Activated gamma-delta T cell (primary cell): ENCODE data around the gene ATG4A.

Experiments
- DNase-seq: peaks from one replicate; lab custom pipeline; 2025; lab: John Stamatoyannopoulos, UW

Gene ATG4A

DNA sequence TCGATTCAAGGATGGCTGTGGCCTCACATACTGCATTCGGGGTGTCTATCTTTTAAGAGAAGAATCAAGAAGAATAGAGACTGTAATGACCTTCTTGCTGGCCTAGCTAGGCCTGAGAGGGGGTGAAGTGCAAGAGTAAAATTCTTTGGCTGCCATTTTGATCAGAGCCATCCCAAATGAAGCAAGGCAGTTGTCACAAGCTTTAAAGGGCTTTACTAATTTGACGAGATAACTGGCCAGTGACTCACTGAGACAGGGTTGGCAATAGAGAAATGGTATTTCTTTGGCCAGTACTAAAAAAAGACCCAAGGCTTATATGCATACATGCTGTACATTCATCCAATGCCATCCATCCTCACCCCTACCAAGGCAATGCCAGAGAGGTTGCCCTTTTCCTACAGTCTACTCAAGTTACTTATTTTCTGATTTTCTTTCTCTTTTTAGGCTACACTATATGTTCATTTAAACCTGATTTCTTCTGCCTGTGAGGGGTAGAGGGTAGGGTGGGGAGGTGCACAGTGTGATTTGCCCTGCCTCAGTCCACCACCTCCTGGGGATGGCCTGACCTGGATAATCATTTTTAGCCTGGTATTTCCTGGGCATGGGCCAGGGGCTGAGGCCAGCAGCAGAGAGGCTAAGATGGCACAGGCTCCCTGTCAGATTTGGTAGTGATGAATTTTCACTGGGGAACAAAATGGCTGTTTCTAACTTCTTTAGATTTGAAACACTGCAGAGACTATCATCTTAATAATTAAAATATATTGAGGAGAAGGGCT, 32.2 kb downstream of the ATG4A start:
- DNase-seq, result no peak

GRCh38 chrX:108126661-108127060, 35.1 kb downstream of the ATG4A start:
- no peak for DNase-seq

DNA sequence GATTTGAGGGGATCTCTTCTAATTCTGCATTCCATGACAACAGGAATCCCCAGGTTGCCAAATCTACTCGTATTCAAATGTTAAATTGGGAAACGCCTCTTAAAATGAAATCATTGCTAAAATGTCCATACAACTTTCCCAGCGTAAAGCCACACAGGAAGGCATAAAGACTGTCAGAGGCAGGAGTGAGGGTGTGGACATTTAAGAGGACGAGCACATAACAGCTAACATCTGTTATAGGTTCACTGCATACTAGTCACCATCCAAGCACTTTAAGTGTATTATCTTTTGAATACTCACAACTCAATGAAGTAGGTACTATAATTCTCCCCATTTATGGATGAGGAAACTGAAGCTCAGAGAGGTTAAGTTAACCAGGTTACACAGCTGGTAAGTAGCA, 35.6 kb downstream of the ATG4A start:
- no peak for DNase-seq

- DNase-seq, result no peak
Observed at GRCh38 chrX:108130889-108131288, 39.3 kb downstream of the ATG4A start.

- DNase-seq, result no peak
Observed at GRCh38 chrX:108131471-108131870, 39.9 kb downstream of the ATG4A start.

DNA sequence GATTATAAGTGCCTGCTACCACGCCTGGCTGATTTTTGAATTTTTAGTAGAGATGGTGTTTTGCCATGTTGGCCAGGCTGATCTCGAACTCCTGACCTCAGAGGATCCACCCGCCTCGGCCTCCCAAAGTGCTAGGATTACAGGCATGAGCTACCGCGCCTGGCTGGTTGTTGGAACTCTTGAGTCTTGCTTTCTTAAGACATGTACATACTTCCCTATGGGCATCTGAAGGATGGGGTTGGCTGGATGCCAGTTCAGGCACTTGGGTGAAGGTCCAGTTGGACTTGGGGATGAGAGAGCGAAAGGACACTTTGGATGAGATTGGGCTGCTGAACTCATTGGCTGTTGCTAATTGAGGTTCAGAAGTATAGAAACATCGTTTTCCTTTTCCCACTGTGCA, 40.5 kb downstream of the ATG4A start:
- DNase-seq, result no peak

- DNase-seq, result no peak
Observed at GRCh38 chrX:108132876-108133275, 41.3 kb downstream of the ATG4A start.

DNA sequence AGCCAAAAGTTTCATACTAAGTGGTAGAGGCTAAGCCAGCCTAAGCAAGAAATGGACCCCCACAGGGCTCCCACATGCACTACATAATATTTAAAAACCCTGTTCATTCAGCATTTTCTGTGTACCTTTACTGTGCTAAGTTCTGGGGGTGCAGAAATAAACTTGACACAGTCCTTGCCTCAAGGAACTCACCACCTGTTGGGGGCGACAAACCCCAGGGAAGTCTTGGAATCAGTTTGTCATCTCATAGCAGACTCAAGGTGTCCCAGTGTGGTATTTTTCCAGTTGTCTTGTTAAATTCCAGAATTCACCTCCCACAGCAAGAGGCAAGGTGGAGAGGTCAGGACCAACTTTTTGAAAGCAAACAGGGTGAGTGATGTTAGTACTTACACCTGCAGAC, 43.1 kb downstream of the ATG4A start:
- no peak for DNase-seq

DNA sequence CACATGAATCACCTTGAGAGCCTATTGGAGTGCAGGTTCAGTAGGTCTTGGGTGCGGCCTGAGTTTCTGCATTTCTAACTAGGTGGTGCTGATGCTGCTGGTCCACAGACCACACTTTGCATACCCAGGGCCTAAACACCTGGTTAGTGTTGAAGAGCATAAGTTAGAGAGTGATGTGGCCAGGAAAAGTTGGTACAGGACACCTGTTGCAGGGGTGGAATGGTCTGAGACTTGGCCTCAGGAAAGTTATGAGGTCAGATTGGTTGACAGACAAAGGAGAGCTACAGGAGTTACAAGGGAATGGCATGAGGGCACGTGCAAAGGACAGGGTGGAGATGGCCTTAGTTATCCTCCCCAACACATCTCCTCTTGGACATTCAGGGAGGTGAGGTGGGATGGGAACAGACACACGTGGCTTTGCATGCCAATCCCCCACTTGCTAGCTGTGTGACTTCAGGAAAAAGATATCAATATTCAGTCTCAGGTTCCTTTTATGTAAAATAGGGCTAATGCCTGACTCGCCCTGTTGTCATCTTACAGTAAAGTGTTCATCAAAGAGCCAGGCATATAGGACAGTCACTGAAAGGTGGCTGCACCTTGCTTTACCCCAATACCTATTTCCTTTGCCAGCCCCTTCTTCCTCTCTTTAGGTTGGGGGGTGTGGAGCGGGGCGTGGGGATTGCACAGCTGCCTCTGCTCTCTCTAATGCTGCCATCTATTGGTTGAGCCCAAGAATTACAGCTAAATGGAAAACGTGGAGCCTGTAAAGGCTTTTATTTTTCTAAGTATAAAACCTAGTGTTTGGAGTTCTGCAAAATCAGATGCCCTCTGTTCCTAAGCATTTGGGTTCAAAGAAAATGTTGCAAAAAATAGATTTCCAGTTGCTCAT, 47.5 kb downstream of the ATG4A start:
- DNase-seq, result no peak

- no peak for DNase-seq
Observed at GRCh38 chrX:108148524-108148923, 56.9 kb downstream of the ATG4A start.

DNA sequence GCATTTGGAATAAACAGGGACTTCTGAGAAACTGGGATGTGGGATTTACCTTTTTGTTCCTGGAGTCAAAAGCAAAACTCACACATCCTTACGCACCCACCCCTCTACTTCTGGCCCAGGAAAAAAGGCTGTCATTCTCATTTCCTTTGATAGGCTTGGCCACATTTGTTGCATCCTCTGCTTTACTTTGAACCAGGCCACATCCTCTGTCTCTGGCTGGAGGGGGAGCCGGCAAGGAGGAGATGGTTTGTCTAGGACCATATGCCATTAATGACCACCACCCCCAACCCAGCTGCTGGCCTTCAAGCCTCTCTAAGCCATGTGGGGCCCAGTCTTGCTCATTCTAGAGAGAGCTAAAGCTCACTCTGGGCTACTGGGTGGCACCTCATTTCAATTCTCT, 64.5 kb downstream of the ATG4A start:
- DNase-seq, result no peak

DNA sequence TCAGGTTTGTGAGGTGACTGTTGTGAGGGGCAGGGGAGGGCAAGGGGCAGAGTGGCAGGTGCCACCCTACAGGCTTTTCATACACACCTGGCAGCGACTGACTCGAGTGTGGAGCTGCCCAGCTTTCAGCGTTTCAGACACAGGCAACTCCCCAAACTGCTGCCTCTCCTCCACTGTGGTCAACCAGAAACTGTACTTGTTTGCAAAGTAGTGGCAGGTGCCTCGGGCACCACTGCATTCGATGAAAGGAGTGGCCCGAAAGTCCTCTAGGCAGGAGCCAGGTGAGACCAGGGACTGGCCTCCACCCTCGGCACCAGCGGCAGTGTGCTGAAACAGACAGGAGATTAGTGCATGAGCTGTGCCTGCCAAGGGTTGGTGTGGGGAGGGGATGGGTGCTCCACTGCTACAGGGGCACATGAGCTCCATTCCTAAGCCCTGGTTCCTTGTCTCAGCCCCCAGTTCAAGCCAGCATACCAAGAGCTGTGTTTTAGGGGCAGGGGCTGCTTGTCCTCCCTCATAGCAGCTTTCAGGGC, 65.4 kb downstream of the ATG4A start:
- DNase-seq, result no peak

GRCh38 chrX:108157628-108158027, 66.0 kb downstream of the ATG4A start:
- DNase-seq, result no peak

- DNase-seq, result no peak
Observed at GRCh38 chrX:108159028-108159670, 67.6 kb downstream of the ATG4A start.

GRCh38 chrX:108160309-108160708, 68.7 kb downstream of the ATG4A start:
- DNase-seq, result no peak

DNA sequence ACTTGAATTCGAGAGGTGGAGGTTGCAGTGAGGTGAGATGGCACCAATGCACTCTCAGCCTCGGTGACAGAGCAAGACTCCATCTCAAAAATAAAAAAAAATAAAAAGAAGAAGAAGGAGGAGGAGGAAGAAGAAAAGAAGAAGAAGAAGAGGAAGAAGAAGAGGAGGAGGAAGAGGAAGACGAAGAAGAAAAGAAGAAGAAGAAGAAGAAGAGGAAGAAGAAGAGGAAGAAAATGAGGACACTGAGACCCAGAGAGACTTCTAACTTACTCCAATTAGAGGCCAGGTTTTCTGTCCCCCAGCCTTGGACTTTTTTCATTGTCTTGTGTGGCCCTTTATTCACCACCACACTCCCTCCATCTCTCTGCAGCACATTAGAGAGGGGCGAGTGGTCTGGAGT, 70.7 kb downstream of the ATG4A start:
- no peak for DNase-seq

- no peak for DNase-seq
Observed at GRCh38 chrX:108163333-108164082, 71.9 kb downstream of the ATG4A start.

GRCh38 chrX:108165383-108166111, 74.0 kb downstream of the ATG4A start:
- no peak for DNase-seq

GRCh38 chrX:108167211-108167872, 75.8 kb downstream of the ATG4A start:
- DNase-seq, result no peak

- DNase-seq, result no peak
Observed at GRCh38 chrX:108168961-108169740, 77.6 kb downstream of the ATG4A start.
